Thyroid gland (tissue), 4 donors: ENCODE data around the gene CNOT2.

ENCODE experiments used
- CTCF ChIP-seq, 6 experiments: fragments of 200-600 bp in 3 of 6; fragments of 450-650 bp in 3 of 6; sonication (generic) in 3 of 6; IDR thresholded peaks; one replicate each; pipeline ENCODE4 v1.5.1; 2016 to 2019; ENCODE audit warnings: antibody characterized with exemption in 6 of 6, mild to moderate bottlenecking in 2 of 6, inconsistent platforms in 1 of 6, moderate library complexity in 1 of 6
- POLR2A ChIP-seq, 2 donors: fragments of 450-650 bp; IDR thresholded peaks; one replicate each; pipeline ENCODE4 v1.6.1; 2017; ENCODE audit warnings: antibody characterized with exemption in 2 of 2, mild to moderate bottlenecking in 2 of 2, moderate library complexity in 1 of 2

GRCh38 chr12:70355972-70356371, 112.7 kb downstream of the CNOT2 start:
- TF ChIP-seq CTCF (IDR thresholded peaks at IDR 0.05) (no peak), POLR2A (IDR thresholded peaks at IDR 0.05) (no peak)
